ENCODE results near the gene CTTNBP2NL.
"Not testable (repeated sequence)": the region's sequence is repeated elsewhere in the genome, so short reads cannot be mapped to it uniquely, and the experiment has no call there.

The CTTNBP2NL gene

DNA sequence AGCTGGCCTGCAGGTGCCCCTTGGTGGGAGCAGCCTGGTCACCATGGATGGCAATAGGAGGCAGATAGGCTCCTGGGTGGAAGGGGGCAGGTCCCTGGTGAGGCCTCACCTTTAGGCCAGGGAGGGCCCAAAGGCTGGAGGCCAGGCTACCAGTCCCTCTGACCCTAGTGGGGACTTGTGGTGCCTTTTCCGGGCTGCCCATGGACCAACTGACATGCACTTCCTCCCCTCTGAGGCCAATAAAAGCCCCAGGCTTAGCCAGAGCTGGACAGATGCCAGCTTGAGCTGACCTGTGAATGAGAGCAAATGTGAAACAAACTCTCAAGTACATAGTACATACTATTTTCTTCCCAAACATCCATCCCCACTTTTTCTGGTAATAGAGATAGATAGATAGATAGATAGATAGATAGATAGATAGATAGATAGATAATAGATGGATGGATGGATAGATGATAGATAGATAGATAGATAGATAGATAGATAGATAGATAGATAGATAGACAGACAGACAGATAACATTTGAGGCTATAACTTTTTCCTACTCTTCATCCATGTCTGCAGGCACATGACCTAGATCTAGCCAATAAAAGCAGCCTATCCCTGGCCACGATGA, 9.2 kb upstream of the CTTNBP2NL start:
- DNase-seq: no peak

DNA sequence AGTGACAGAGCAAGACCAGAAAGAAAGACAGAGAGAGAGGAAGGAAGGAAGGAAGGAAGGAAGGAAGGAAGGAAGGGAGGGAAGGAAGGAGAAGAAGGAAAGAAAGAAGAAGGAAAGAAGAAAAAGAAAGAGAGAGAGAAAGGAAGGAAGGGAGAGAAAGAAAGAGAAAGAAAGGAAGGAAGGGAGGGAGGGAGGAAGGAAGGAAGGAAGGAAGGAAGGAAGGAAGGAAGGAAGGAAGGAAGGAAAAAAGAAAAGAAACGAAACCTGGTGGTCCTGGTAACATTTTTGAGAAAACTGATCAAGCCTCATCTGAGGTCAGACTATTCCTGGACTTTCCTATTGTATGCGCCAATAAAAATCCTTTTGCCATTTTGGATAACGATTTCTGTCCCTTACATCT, 8.2 kb upstream of the CTTNBP2NL start:
- no peak for DNase-seq

DNA sequence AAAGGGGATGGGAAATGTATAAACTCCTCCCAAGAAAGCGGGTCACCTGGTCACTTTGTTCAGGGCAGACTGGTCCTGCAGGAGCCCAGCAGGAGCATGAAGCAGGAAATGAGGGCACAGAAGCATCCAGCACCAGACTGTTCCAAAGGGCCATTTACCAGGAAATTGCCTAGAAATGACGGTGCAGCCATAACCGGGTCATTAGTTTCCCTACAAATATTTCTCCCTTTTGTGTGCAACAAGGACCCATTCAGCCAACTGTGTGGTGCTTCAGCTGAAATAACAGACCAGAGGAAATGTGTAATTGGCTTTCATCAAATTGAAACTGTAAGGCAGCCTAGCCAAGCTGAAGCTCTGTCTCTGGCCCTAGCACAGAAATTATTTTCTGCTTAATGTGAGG, 7.6 kb upstream of the CTTNBP2NL start:
- peak; percentile 9 for DNase-seq

DNA sequence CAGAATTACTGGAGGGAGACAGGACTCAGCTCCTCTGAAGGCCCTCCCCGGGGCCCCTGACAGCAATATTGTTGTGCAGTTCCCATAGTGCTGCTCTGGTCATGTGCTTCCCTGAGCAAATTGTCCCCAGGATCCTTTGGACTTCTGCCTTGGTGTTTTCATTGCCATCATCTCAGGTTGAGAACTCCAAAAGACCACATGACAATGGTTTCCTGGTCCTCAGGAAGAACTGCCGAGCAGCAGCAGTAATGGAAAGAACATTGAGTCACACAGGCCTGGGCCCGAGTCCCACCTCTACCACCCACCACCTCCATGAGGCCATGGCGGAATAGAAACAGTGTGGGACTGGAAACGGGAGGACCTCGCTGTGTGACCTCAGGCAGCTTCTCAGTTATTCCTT, 6.3 kb upstream of the CTTNBP2NL start:
- no peak for DNase-seq

DNA sequence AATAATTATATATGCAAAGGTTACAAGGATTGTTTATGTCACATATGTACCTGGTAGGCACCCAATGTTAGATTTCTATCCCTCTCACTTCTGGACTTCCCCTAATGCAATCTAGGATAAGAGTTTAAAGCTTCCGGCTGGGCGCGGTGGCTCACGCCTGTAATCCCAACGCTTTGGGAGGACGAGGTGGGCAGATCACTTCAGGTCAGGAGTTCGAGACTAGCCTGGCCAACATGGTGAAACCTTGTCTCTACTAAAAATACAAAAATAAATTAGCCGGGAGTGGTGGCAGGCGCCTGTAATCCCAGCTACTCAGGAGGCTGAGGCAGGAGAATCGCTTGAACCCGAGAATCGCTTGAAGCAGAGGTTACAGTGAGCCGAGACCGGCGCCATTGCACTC, 5.7 kb upstream of the CTTNBP2NL start:
- DNase-seq: not testable (repeated sequence)

DNA sequence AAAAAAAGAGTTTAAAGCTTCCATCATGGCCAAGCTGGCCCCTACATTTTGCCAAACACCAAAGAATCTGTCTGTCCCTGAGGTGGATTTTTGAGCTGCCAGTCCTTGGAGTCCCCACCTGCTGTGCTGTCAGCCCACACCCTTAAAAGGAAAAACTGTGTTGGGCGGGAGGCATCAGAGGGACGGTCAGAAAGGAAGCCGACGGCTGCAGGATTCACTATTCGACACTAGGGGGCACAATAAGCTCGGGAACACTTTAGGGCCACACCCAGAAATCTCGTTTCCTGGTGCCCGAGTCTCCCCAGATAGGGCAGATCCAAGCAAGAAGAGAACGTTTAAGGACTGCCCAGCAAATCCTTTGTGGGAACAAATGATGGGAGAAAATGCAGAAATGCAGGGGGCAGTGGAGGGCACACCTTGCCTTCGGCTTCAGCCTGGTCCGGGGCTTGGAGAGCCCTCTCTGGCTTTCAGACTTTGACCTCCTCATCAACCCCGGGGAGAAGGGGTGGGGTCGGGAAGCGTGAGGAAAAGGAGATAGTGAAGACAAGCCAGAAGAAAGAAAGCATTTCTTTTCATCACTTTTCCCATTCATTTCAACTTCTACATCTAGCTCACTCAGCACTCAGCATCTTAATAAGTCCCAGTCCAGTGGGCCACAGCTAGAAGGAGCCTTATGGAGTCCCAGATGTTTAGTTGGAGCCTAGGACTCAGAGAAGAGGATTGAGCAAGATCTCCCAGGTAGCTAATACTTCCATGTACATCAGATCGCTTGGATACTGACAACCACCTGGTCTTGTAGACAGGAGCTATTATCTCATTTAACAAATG, 5.0 kb upstream of the CTTNBP2NL start:
- peak; percentile 90 for DNase-seq

DNA sequence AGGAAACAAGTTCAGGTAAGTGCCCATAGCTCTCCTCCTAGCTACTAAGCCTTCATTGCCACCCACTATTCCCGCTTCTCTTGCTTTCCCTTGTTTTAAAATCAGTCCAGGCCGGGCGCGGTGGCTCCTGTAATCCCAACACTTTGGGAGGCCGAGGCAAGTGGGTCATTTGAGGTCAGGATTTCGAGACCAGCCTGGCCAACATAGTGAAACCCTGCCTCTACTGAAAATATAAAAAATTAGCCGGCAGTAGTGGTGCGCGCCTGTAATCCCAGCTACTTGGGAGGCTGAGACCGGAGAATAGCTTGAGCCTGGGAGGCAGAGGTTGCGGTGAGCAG, 4.4 kb upstream of the CTTNBP2NL start:
- DNase-seq: no peak

DNA sequence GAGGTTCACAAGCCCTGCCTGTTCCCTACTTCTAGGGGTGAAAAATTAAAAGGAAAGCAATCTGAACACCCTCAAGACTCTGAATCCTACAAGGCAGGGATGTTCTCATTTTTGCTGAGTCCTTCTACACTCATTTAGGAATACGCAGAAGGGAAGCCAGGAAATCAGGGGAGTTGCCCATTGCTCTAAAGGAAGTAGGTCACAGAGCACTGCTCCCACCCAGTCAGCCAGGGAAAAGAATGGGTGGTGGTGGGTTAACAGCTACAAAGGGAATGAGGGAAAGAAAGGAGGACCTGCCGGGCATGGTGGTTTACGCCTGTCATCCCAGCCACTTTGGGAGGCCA, 2.4 kb upstream of the CTTNBP2NL start:
- no peak for DNase-seq

DNA sequence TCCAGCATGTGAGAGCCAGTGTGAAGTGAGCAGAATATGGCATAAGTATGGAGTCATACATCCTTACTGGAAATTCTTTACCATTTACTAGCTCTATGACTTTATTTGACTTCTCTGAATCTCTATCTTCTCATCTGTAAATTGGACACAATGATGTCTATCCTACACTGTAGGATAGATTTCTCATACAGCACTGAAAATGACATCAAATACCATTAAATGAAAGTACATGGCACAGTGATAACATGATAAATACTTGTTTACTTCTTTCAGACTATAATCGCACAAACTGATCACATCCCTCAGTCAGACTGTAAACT, 1.3 kb upstream of the CTTNBP2NL start:
- DNase-seq: no peak

DNA sequence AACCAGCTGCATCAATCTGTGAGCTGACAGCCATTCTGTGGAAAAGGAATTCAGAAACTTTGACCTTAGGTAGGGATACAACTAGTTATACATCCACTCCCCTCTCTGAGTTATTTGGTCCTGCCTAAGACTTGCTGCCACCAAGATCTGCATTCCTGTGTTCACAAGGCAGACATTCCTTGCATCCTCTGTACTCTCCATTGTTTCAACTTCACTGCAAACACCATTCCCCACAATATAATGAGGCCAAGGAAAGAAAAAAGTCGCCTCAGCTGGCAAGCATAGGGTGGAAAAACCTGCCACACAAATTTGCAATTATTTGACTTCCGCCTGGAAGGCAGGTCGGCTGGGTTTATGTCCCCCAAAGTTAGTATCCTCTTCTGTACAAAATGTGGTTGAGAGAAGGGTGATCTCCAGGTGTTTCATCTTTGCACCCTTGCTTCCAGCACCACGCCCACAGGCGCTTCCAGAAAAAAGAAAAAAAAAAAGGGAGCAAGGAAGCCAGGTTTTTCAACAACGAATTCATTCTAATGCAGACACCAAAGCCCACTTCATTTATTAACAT, 676 bp upstream of the CTTNBP2NL start:
- no peak for DNase-seq

DNA sequence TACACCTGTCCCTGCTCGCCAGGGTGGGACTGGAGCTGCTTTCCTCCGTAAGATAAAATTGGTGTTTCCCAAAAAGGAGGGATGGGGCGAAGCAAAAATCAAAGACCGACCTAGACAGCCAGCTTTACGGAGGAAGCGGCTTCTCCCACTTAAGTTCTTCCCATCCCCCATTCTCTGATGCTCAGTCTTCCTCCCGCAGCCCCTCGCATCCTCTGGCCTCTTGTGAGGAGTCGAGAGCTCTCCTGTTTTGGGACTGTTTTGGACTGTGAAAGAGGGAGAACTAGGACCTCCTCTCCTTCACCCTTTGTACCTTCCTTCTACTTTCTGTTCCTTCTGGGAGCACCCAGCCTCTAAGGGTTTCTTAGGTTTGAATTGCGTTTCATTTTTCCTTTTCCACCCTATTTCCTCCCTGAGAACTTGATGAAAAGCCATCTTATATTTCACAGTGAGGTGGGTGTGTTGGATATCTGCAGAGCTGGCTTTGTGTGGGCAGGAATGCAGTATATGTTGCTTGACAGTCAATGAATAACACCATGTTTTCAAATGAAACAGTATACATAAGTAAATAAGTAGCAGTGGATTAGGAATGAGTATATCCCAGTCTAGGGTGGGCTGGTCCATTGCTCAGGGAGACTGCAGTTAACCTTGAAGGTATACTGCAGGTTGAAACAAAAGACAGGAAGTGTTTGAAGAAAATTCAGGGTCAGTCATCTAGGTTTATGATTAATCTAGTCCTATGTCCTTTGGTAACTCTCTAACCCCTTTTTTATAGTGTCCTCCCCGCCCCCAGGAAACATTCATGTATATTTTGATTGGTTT, 848 bp downstream of the CTTNBP2NL start:
- DNase-seq: no peak

DNA sequence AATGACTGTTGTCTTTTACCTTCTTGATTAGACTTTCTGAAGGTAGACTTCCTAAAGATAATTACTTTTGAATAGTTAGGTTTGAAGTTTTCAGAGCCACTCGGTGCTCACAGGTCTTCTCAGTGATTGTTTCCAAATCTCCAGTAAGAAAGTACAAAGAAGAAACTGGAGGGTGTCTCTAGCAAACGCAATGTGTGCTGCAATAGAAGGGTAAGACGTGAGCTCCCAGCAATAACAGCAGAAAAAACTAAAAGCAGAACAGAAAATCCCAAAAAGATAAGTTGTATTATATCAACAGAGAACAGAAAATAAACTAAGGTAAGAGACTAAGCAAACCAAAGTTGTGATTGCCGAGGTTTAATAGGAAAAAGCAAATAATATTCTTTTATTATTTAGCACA, 1.8 kb downstream of the CTTNBP2NL start:
- no peak for DNase-seq

DNA sequence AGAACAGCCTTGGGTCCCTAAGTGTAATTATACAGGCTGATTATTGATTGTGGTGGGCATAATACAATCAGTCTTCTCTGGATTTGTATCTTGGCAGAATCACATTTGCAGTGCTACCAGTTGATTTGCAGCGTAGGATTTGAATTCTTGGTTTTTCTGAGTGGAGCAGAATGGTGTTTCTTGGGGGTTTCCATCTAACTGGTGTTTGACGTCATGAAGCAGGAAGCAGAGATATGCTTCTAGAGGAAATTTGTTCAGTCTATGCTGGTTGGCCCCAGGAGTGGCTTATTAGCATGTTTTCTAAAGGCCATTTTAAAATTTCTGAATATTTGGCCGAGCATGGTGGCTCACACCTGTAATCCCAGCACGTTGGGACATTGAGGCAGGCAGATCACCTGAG, 3.4 kb downstream of the CTTNBP2NL start:
- no peak for DNase-seq

DNA sequence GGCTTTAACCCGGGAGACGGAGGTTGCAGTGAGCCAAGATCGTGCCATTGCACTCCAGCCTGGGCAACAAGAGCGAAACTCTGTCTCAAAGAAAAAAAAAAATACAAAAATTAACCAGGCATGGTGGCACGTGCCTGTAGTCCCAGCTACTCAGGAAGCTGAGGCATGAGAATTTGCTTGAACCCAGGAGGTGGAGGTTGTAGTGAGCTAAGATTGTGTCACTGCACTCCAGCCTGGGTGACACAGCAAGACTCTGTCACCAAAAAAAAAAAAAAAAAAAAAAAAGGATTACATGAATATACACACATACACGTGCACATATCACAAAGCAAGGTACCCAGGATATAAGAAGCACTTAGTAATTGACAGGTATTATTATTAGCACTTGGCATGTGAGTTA, 4.7 kb downstream of the CTTNBP2NL start:
- DNase-seq: not testable (repeated sequence)

DNA sequence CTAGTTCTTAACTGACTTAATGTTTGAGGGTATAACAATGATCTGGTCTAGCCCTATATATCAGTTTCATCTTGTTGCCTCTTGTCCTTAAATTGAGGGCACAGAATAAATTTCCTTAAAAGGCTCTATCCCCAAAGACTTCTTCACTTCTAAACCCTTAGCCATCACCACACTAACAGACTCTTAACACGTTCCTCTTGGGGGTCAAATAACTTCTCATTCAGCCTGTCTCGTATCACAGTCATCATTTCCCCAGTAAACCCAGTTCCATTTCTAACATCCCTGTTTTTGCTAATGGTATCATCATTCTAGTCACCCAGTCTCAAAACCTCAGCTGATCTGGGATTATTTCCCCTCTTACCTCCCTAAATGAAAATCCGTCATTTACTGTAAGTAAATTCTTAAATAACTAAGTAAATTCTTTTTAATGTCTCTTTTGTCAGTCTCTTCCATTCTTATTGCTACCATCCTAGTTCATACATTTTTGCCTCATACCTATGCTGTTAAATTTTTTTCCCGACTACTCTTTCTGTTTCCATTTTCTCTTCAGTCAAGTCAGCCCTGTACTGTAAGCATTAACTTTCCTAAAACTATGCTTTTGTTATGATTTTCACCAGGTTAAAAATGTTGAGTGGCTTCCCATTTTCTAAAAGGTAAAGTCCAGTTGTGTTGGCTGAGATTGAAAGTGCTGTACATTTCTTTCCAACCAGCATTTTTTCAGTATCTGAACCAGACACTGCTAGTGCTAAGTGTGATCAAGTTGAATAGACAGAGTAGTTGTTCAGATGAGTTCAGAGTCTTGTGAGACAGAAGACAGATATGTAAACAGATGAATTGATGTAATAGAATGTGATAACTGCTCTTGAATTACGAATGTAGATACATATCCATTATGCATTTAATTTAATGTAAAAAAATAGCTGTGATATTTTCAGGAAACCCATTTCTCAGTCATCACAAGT, 6.9 kb downstream of the CTTNBP2NL start:
- DNase-seq: no peak

DNA sequence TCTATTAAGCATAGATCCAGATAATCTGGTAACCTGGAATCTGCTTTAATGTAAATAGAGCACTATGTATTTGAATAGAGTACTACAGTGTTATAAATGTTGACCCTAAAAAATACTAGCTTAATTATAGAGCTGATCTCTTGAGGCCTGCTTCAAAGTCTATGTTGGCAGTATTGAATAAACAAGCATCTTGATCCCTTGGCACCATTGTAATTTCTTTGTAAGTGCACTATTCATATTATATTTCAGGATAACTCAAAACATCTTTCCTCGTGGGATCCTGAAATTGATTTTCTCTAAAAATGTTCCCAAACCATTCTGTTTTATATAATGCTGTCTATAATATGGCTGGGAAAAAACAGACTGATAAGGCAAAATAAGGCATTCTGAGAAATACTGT, 10.8 kb downstream of the CTTNBP2NL start:
- DNase-seq: no peak

DNA sequence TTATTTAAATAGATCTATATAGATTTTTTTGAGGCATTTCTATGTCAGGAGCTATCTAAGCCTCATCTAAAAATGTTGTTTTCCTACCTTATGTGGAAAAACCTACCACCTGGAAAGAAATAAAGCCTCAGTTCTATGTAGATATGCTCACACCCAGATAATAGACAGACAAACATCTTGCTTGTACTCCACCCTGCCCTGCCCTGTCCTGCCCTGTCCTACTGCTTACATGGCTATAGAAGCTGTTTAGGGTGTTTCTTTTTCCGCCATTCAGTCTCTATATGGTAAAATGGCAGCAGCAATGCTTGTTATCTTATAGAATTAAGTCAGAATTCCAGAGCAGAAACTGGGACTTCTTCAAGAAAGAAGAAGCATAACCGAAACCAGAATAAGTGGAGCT, 13.4 kb downstream of the CTTNBP2NL start:
- DNase-seq: no peak

DNA sequence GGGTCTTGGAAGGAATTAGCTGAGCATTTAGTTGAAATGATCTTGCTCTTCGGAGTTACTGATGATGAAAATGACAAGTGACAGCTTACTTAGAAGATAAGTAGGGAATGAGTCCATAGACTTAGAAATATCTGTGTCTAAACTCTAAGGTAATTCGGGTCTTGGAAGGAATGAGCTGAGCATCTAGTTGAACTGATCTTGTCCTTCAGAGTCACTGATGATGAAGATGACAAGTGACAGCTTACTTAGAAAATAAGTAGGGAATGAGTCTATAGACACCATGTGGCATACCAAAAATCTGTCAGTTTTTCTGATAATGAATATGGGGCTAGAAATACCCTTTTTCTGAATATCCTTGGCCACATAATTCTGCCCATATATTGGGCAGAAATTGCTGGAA, 14.7 kb downstream of the CTTNBP2NL start:
- DNase-seq: no peak

DNA sequence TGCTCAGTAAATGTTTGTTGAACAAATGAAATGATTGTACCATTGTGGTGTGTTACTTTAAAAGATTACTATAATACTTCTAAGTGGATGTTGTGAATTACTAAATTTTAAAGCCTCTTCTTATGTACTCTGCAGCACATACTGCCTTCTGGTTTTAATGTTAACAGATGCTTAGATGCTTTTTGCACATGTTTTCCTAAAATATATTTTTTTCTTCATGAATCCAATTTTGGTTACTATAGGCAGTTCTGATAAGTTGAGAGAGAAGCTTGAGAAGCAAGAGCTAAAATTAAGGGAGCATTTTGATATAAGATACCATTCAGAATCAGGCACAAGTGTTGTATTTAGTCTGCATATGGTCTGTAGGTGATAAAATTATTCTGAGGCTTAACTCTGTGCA, 21.3 kb downstream of the CTTNBP2NL start:
- no peak for DNase-seq

DNA sequence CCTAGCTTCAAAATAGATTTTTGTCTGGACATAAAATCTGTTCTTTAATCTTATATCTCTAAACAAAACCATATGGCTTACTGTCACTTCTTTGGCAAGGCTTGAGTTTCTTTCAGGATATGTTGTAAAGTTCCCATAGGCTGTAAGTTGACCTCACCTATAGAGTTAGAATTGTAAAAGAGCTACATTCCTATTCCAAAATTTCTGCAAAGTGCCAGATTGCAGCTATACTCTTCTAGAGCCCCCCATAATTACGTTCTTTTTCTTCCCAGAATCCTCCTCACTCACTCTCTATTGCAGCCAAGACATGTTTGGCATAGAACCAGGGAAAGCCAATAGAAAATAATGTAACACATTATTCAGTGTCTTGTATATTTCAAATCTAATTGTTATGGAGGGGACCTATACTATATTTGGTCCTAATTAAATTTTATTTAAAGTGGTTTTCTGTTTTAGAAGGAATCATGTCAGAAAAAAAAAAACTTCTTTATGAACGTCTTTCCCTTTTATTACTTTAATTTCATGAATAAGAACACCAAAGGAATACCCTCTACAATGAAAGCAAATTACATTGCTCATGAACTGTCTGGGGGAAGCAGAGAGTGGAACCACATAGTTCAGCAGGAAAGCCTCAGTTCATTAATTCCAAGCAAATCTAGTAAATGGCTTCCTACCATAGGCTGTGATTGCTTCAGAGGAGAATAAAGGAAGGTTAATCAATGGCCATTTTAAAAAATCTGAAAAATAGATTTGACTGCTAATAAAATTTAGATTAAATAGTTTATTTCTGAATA, 22.3 kb downstream of the CTTNBP2NL start:
- no peak for DNase-seq

DNA sequence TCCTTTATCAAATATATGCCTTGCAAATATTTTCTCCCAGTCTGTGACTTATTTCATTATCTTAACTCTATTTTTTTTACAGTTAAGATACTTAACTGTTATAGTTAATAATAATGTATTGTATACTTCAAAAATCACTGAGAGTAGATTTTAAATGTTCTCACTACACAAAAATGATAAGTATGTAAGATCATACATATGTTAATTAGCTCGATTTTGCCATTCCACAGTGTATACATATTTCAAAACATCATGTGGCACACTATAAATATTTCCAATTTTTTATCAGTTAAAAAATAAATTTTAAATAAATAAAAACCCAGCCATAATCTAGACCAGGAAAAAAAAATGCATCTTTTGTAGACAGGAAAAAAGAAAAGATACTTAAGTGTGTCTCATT, 27.2 kb downstream of the CTTNBP2NL start:
- DNase-seq: no peak

DNA sequence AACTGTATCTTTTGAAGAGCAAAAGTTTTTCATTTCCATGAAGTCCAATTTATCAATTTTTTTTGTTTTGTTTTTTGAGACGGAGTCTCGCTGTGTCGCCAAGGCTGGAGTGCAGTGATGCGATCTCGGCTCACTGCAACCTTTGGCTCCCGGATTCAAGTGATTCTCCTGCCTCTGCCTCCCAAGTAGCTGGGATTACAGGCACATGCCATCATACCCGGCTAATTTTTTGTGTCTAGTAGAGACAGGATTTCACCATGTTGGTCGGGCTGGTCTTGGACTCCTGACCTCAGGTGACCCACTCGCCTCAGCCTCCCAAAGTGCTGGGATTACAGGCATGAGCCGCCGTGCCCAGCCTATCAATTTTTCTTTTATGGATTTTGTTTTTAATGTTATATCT, 27.7 kb downstream of the CTTNBP2NL start:
- DNase-seq: not testable (repeated sequence)

Data from NCI-H1436 (cell line).